Spleen (tissue), 11 donors: ENCODE data around the gene ACAD11. TPM values are rescaled to one million over a fixed set of nuclear protein-coding genes. Genes with fewer than 3 reads are reported as not detected.

Experiments
- DNase-seq: peaks from one replicate; pipeline ENCODE4 v3.0.0-alpha.2; 2020
- H3K27ac ChIP-seq, 8 donors: fragments of 200-600 bp; sonication (generic) in 7 of 8; 1 replicate in 4 of 8; 2 replicates in 4 of 8; pipeline versions ENCODE4 v1.5.0 to v1.8.0; 2016 to 2021; ENCODE audit warnings: inconsistent platforms in 4 of 8, mild to moderate bottlenecking in 4 of 8, moderate library complexity in 1 of 8
- H3K27me3 ChIP-seq, 7 donors: fragments of 200-600 bp; sonication (generic) in 6 of 7; replicated peaks in 1 of 7; 1 replicate in 4 of 7; 2 replicates in 3 of 7; pipeline versions ENCODE4 v1.5.0 to v1.8.0; 2016 to 2021; ENCODE audit warnings: inconsistent platforms in 3 of 7, mild to moderate bottlenecking in 1 of 7
- H3K36me3 ChIP-seq, 6 donors: fragments of 200-600 bp; sonication (generic) in 5 of 6; 1 replicate in 4 of 6; 2 replicates in 2 of 6; pipeline versions ENCODE4 v1.5.0 to v1.8.0; 2016 to 2021; ENCODE audit warnings: inconsistent platforms in 2 of 6
- H3K4me1 ChIP-seq, 6 donors: fragments of 200-600 bp; sonication (generic) in 5 of 6; 1 replicate in 3 of 6; 2 replicates in 3 of 6; pipeline versions ENCODE4 v1.5.0 to v1.8.0; 2016 to 2021; ENCODE audit warnings: inconsistent platforms in 3 of 6
- H3K4me3 ChIP-seq, 8 donors: fragments of 200-600 bp; sonication (generic) in 7 of 8; 1 replicate in 4 of 8; 2 replicates in 4 of 8; pipeline versions ENCODE4 v1.5.0 to v1.8.0; 2016 to 2021; ENCODE audit warnings: inconsistent platforms in 4 of 8, mild to moderate bottlenecking in 4 of 8, moderate library complexity in 2 of 8
- H3K9me3 ChIP-seq, 8 donors: fragments of 200-600 bp; sonication (generic) in 7 of 8; 1 replicate in 4 of 8; 2 replicates in 4 of 8; pipeline versions ENCODE4 v1.5.0 to v1.8.0; 2016 to 2021; ENCODE audit warnings: inconsistent platforms in 4 of 8
- POLR2A ChIP-seq, 3 donors: fragments of 450-650 bp; IDR thresholded peaks; one replicate each; pipeline ENCODE4 v1.5.1; 2017; ENCODE audit warnings: antibody characterized with exemption in 3 of 3, mild to moderate bottlenecking in 1 of 3
- POLR2AphosphoS5 ChIP-seq, 3 donors: sonication (generic); formaldehyde crosslinking; IDR thresholded peaks; one replicate each; pipeline ENCODE4 v1.5.1; 2017; ENCODE audit warnings: antibody characterized with exemption in 3 of 3
- WGBS, 5 donors: extraction: QIAGEN DNeasy Blood & Tissue Kit in 3 of 5; methylation state at CpG; one replicate each; pipeline versions ENCODE4 v1.1.5 to v1.1.7; 2013 to 2018; 5-methylcytosine and 5-hydroxymethylcytosine counted together
- intact Hi-C: fragments of 100-400 bp; cut with DNase I; formaldehyde crosslinking; loops from one replicate; pipeline ENCODE4 v1.15.0; 2023; ENCODE audit warnings: low total_unique reads
- polyA plus RNA-seq, 3 donors: library from polyadenylated mRNA; stranded (reverse); fragments of 200-250 nt; gene quantifications; one replicate each; pipeline ENCODE4 v1.2.1, GENCODE V29; 2013
- total RNA-seq, 7 donors: library from RNA; depleted of rRNA in 3 of 7; stranded (reverse); fragments of >200 nt in 3 of 7; fragmentation: NEBNext Ultra II Directional in 4 of 7; extraction: Animal tissue kit (Norgen Biotek cat#: 25700) in 4 of 7; gene quantifications; one replicate each; pipeline versions ENCODE4 v1.1.0 to v1.2.1, GENCODE V29; 2016 to 2021
- TF ChIP-seq, protein P1 (sequence below), 11 experiments: fragments of 200-600 bp in 7 of 11; fragments of 450-650 bp in 4 of 11; sonication (generic) in 4 of 11; IDR thresholded peaks in 8 of 11; conservative IDR thresholded peaks in 3 of 11; 1 replicate in 7 of 11; 2 replicates in 4 of 11; pipeline versions ENCODE4 v1.4.0 to v1.8.0; 2016 to 2021; ENCODE audit warnings: antibody characterized with exemption in 11 of 11, inconsistent platforms in 4 of 11, mild to moderate bottlenecking in 1 of 11
- donor health status: healthy with polysubstance abuse.
- donor health status: DM: no; HTN: no; CAD: no; lungs with moderate emphysema.
- donor health status: DM: no; HTN: no; CAD: no.
- donor health status: Bipolar disorder and iron deficiency.
- donor health status: healthy.
- donor health status: DM: no; HTN: no; CAD: no.
- donor health status: DM: yes; HTN: yes; CAD: no.

ACAD11 gene
- total and polyA plus RNA-seq, 10 donors, result 6.8 to 40.0 (median 24.7) TPM

DNA sequence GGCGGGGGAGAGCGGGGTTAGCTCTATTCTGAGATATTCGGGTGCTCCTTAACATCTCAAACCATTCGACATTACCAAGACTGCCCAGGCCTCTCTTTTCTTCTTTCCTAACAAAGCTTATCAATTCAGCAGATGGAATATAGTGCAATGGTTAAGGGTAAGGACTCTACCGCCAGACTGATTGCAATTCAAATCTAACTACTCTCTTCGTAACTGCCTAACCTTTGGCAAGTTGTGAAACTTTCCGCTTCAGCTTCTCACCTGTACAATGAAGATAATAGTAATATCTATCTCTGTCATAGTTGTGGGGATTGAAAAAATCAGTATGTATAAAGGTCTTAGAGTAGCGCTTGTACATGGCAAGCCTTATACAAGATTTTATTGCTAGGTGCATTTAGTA lies 1.5 kb upstream of the ACAD11 start:
- intact Hi-C loops, result no loop called here

DNA sequence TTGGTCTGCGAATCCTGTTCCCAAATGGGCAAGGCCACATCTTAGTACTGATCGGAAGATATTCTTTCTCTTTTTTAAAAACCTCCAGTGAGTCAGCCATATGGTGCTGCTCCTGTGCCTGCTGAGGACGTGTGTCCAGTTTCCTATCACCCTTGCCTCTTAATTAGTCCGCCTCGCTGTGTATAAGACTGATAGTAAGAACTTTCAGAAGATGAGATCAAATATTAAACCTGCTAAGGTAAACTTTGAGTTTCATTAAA lies 1.1 kb upstream of the ACAD11 start:
- peak overlapping the region; percentile 68 to 91 (median 85) for H3K4me3 ChIP-seq
- DNase-seq, result no peak
- H3K27ac ChIP-seq, result peak overlapping the region; percentile 82 to 93 (median 91)
- H3K4me1 ChIP-seq, result peaks cover 24 to 89% (median 47%) of the 10 kb centered on the region in 6 donors
- no peaks in the 10 kb centered on the region for H3K27me3 ChIP-seq
- intact Hi-C loops, result no loop called here
- no peak for TF ChIP-seq POLR2AphosphoS5 (IDR thresholded peaks at IDR 0.05)
- TF ChIP-seq, protein P1, sequence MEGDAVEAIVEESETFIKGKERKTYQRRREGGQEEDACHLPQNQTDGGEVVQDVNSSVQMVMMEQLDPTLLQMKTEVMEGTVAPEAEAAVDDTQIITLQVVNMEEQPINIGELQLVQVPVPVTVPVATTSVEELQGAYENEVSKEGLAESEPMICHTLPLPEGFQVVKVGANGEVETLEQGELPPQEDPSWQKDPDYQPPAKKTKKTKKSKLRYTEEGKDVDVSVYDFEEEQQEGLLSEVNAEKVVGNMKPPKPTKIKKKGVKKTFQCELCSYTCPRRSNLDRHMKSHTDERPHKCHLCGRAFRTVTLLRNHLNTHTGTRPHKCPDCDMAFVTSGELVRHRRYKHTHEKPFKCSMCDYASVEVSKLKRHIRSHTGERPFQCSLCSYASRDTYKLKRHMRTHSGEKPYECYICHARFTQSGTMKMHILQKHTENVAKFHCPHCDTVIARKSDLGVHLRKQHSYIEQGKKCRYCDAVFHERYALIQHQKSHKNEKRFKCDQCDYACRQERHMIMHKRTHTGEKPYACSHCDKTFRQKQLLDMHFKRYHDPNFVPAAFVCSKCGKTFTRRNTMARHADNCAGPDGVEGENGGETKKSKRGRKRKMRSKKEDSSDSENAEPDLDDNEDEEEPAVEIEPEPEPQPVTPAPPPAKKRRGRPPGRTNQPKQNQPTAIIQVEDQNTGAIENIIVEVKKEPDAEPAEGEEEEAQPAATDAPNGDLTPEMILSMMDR (IDR thresholded peaks at IDR 0.05 in 8 of 11, conservative IDR thresholded peaks at IDR 0.05 in 3 of 11), result no peak
- WGBS, 5 donors, result 0 to 4% (median 1%) methylated on average over 5 of the region's 5 CpGs
- H3K9me3 ChIP-seq, result no peaks in the 10 kb centered on the region
- H3K36me3 ChIP-seq, result no peaks in the 10 kb centered on the region

More for the DNA sequence above, 1.5 kb upstream of the ACAD11 start:
- no peak for DNase-seq
- 19 to 33% (median 26%) methylated on average over 8 of the region's 8 CpGs for WGBS, 5 donors
- Histone ChIP-seq H3K4me1 (peaks cover 24 to 86% (median 47%) of the 10 kb centered on the region in 6 donors), H3K9me3 (no peaks in the 10 kb centered on the region), H3K36me3 (peaks cover 0 to 3% (median 0%) of the 10 kb centered on the region in 6 donors), H3K4me3 (peak overlapping the region; percentile 68 to 91 (median 85)), H3K27me3 (no peaks in the 10 kb centered on the region), H3K27ac (peak overlapping the region in 6 of 8 donors; percentile 85 to 93 (median 93))
- TF ChIP-seq POLR2AphosphoS5 (IDR thresholded peaks at IDR 0.05) (no peak), POLR2A (IDR thresholded peaks at IDR 0.05) (no peak)
- TF ChIP-seq, protein P1 (IDR thresholded peaks at IDR 0.05 in 8 of 11, conservative IDR thresholded peaks at IDR 0.05 in 3 of 11), result no peak

GRCh38 chr3:132660052-132660810 lies 622 bp upstream of the ACAD11 start, which contains the start of gene UBA5:
UBA5 (plus strand) TSS chr3:132660329; CDS start chr3:132660538, 209 bp downstream.
- no peaks in the 10 kb centered on the region for H3K27me3 ChIP-seq
- TF ChIP-seq, protein P1 (IDR thresholded peaks at IDR 0.05 in 8 of 11, conservative IDR thresholded peaks at IDR 0.05 in 3 of 11), result no peak
- TF ChIP-seq POLR2AphosphoS5 (IDR thresholded peaks at IDR 0.05), result peak; percentile 69 to 82 (median 72)
- no peaks in the 10 kb centered on the region for H3K36me3 ChIP-seq
- peak; percentile 93 for DNase-seq
- H3K9me3 ChIP-seq, result no peaks in the 10 kb centered on the region
- intact Hi-C loops, result no loop called here
- H3K4me1 ChIP-seq, result peaks cover 24 to 89% (median 51%) of the 10 kb centered on the region in 6 donors
- peak within 1 kb of the TSS; percentile 82 to 93 (median 91) for H3K27ac ChIP-seq
- WGBS, 5 donors, result 0 to 1% (median 0%) methylated on average over 48 to 64 of the region's 64 CpGs
- H3K4me3 ChIP-seq, result peak within 1 kb of the TSS; percentile 68 to 91 (median 85)

GRCh38 chr3:132659000-132659364 lies 627 bp downstream of the ACAD11 start:
- peak overlapping the region; percentile 82 to 93 (median 91) for H3K27ac ChIP-seq
- H3K4me3 ChIP-seq, result peak overlapping the region; percentile 68 to 91 (median 85)
- H3K9me3 ChIP-seq, result no peaks in the 10 kb centered on the region
- peaks cover 24 to 83% (median 54%) of the 10 kb centered on the region in 6 donors for H3K4me1 ChIP-seq
- intact Hi-C loops, result no loop called here
- 17 to 31% (median 20%) methylated on average over 7 of the region's 7 CpGs for WGBS, 5 donors
- no peaks in the 10 kb centered on the region for H3K27me3 ChIP-seq
- DNase-seq, result no peak
- TF ChIP-seq POLR2A (IDR thresholded peaks at IDR 0.05), result no peak
- TF ChIP-seq, protein P1 (IDR thresholded peaks at IDR 0.05 in 8 of 11, conservative IDR thresholded peaks at IDR 0.05 in 3 of 11), result no peak
- no peak for TF ChIP-seq POLR2AphosphoS5 (IDR thresholded peaks at IDR 0.05)
- no peaks in the 10 kb centered on the region for H3K36me3 ChIP-seq
